Body of pancreas (tissue), 4 donors: ENCODE results near the gene MTREX. TPM values are rescaled to one million over a fixed set of nuclear protein-coding genes. Genes with fewer than 3 reads are reported as not detected.

Experiments used
- ATAC-seq: fragments of 150-250 bp; one replicate; pipeline ENCODE4 v1.9.1; 2016
- DNase-seq, 4 donors: peaks; one replicate each; pipeline ENCODE4 v3.0.0-alpha.2; 2019
- H3K27ac ChIP-seq, 4 donors: fragments of 200-600 bp; sonication (generic); 1 replicate in 3 of 4; 2 replicates in 1 of 4; pipeline versions ENCODE4 v1.5.1 to v1.6.1; 2016 to 2019; ENCODE audit warnings: mild to moderate bottlenecking in 1 of 4, mixed read lengths in 1 of 4, moderate library complexity in 1 of 4
- H3K27me3 ChIP-seq, 2 donors: fragments of 200-600 bp; sonication (generic); one replicate each; pipeline ENCODE4 v1.6.0; 2016; ENCODE audit warnings: mild to moderate bottlenecking in 1 of 2
- H3K36me3 ChIP-seq, 2 donors: fragments of 200-600 bp; sonication (generic); replicated peaks in 1 of 2; 2 replicates each; pipeline ENCODE4 v1.5.1; 2016; ENCODE audit warnings: low read depth in 2 of 2; ENCODE audit not compliant: insufficient read depth in 1 of 2
- H3K4me1 ChIP-seq: fragments of 200-600 bp; sonication (generic); one replicate; pipeline ENCODE4 v1.6.0; 2016
- H3K4me3 ChIP-seq, 2 donors: fragments of 200-600 bp; sonication (generic); 1 replicate in 1 of 2; 2 replicates in 1 of 2; pipeline ENCODE4 v1.5.1; 2016 to 2019
- H3K9me3 ChIP-seq, 3 donors: fragments of 200-600 bp; sonication (generic); 1 replicate in 2 of 3; 2 replicates in 1 of 3; pipeline ENCODE4 v1.5.1; 2016
- CTCF ChIP-seq, 7 experiments: fragments of 450-650 bp in 4 of 7; fragments of 200-600 bp in 3 of 7; sonication (generic) in 3 of 7; IDR thresholded peaks; one replicate each; pipeline ENCODE4 v1.5.1; 2016 to 2019; ENCODE audit warnings: antibody characterized with exemption in 7 of 7
- POLR2A ChIP-seq, 3 donors: fragments of 450-650 bp; IDR thresholded peaks; one replicate each; pipeline ENCODE4 v1.6.1; 2016; ENCODE audit warnings: antibody characterized with exemption in 3 of 3, mild to moderate bottlenecking in 2 of 3
- WGBS, 2 donors: methylation state at CpG; one replicate each; pipeline ENCODE4 v1.1.5; 2017; 5-methylcytosine and 5-hydroxymethylcytosine counted together
- intact Hi-C: fragments of 100-400 bp; cut with DNase I; formaldehyde crosslinking; loops from one replicate; pipeline ENCODE4 v1.15.1; 2023
- total RNA-seq, 2 donors: library from RNA; depleted of rRNA; stranded (reverse); fragments of >200 nt; gene quantifications; one replicate each; pipeline ENCODE4 v1.1.0, GENCODE V29; 2016

The MTREX gene
- total RNA-seq, 2 donors from 2014 or later: 35.5 to 36.9 TPM

GRCh38 chr5:55320571-55320970, 12.8 kb downstream of the MTREX start:
- no peaks in the 10 kb centered on the region for H3K27me3 ChIP-seq
- 80 to 88% methylated on average over 4 of the region's 4 CpGs for WGBS, 2 donors
- H3K4me3 ChIP-seq: no peak overlapping the region
- peaks cover 0 to 3% of the 10 kb centered on the region in 2 donors for H3K36me3 ChIP-seq
- H3K4me1 ChIP-seq: peaks cover 4% of the 10 kb centered on the region
- TF ChIP-seq POLR2A (IDR thresholded peaks at IDR 0.05): no peak
- no peak for TF ChIP-seq CTCF (IDR thresholded peaks at IDR 0.05)
- no peaks in the 10 kb centered on the region for H3K9me3 ChIP-seq
- intact Hi-C loops: no loop called here
- no peak for DNase-seq
- no peak overlapping the region for H3K27ac ChIP-seq
- no peak for ATAC-seq

GRCh38 chr5:55324006-55324405, 16.2 kb downstream of the MTREX start:
- TF ChIP-seq POLR2A (IDR thresholded peaks at IDR 0.05) (no peak), CTCF (IDR thresholded peaks at IDR 0.05) (no peak)
- H3K27me3 ChIP-seq: no peaks in the 10 kb centered on the region
- no peak overlapping the region for H3K4me3 ChIP-seq
- H3K9me3 ChIP-seq: no peaks in the 10 kb centered on the region
- no peak overlapping the region for H3K27ac ChIP-seq
- intact Hi-C loops: no loop called here
- no peak for DNase-seq
- ATAC-seq: no peak
- peaks cover 0 to 5% of the 10 kb centered on the region in 2 donors for H3K36me3 ChIP-seq
- peaks cover 4% of the 10 kb centered on the region for H3K4me1 ChIP-seq

- Histone ChIP-seq H3K27ac (no peak overlapping the region), H3K36me3 (peaks cover 0 to 5% of the 10 kb centered on the region in 2 donors), H3K4me3 (no peak overlapping the region), H3K4me1 (peaks cover 4% of the 10 kb centered on the region), H3K27me3 (no peaks in the 10 kb centered on the region), H3K9me3 (no peaks in the 10 kb centered on the region)
- DNase-seq: no peak
- TF ChIP-seq POLR2A (IDR thresholded peaks at IDR 0.05) (no peak), CTCF (IDR thresholded peaks at IDR 0.05) (peak in 6 of 7 experiments; percentile 40 to 67 (median 58))
- ATAC-seq: no peak
- intact Hi-C loops: no loop called here
- 96 to 100% methylated on average over 1 of the region's 1 CpG for WGBS, 2 donors
Observed at GRCh38 chr5:55324815-55325418, 17.1 kb downstream of the MTREX start.

DNA sequence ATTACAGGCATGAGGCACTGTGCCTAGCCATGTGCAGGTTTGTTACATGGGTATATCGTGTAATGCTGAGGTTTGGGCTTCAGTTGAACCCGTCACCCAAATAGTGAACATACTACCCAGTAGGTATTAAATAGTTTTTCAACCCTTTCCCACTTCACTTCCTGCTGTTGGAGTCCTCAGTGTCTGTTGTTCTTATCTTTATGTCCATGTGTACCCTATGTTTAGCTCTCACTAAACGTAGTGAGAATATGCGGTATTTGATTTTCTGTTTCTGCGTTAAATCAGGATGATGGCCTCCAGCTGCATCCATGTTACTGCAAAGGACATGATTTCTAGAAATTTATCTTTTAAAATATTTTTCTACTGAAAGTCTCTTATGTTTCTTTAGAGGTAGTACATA, 17.8 kb downstream of the MTREX start:
- DNase-seq: no peak
- no peaks in the 10 kb centered on the region for H3K27me3 ChIP-seq
- TF ChIP-seq POLR2A (IDR thresholded peaks at IDR 0.05) (no peak), CTCF (IDR thresholded peaks at IDR 0.05) (no peak)
- no peak for ATAC-seq
- WGBS, 2 donors: 91 to 94% methylated on average over 5 of the region's 5 CpGs
- H3K4me1 ChIP-seq: peaks cover 4% of the 10 kb centered on the region
- H3K4me3 ChIP-seq: no peak overlapping the region
- H3K36me3 ChIP-seq: peaks cover 0 to 5% of the 10 kb centered on the region in 2 donors
- no peak overlapping the region for H3K27ac ChIP-seq
- intact Hi-C loops: no loop called here
- H3K9me3 ChIP-seq: no peaks in the 10 kb centered on the region

GRCh38 chr5:55327281-55327680, 19.5 kb downstream of the MTREX start:
- DNase-seq (no peak), ATAC-seq (no peak)
- no peak overlapping the region for H3K4me3 ChIP-seq
- intact Hi-C loops: no loop called here
- peaks cover 0 to 5% of the 10 kb centered on the region in 2 donors for H3K36me3 ChIP-seq
- WGBS, 2 donors: 67 to 69% methylated on average over 2 of the region's 2 CpGs
- H3K27me3 ChIP-seq: no peaks in the 10 kb centered on the region
- no peaks in the 10 kb centered on the region for H3K9me3 ChIP-seq
- TF ChIP-seq CTCF (IDR thresholded peaks at IDR 0.05) (no peak), POLR2A (IDR thresholded peaks at IDR 0.05) (no peak)
- no peak overlapping the region for H3K27ac ChIP-seq
- peaks cover 4% of the 10 kb centered on the region for H3K4me1 ChIP-seq
